ENCODE data around the gene DMAC2. TPM values are rescaled to one million over a fixed set of nuclear protein-coding genes. Genes with fewer than 3 reads are reported as not detected.

DMAC2 gene
- total and polyA plus RNA-seq, 2 of the 13 experiments (the other 11 are each of a cell fraction or from before 2014, with no cell fraction given), result 39.0 to 66.0 TPM

DNA sequence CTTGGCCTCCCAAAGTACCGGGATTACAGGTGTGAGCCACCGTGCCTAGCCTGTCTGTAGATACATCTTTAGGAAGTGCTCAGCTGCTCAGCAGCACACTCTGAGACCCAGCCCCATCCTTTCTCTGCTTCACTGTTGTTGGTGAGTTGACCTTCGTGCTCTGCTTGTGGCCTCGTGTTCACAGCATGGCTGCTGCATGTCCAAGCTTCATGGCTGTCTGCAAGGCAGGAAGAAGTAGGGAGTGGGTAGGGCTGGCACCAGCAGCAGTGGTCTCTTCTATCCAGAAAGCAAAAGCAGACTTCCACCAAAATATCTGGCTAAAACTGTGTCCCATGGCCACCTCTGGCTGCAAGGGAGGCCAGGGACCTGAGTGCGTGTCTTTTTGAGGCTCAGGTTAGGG is 26.8 kb downstream of the DMAC2 start (continued):
- TF ChIP-seq KDM5B (CRISPR knock-in tag; IDR thresholded peaks at IDR 0.05; ENCODE audit: borderline replicate concordance) (peak; percentile 44; the same call in 1 of the 2 replicates), CBX1 (IDR thresholded peaks at IDR 0.05; ENCODE audit: low read depth) (no peak), ZNF672 (CRISPR knock-in tag; IDR thresholded peaks at IDR 0.05) (no peak), ZNF44 (CRISPR knock-in tag; IDR thresholded peaks at IDR 0.05) (no peak), ZNF652 (CRISPR knock-in tag; IDR thresholded peaks at IDR 0.05; ENCODE audit: borderline replicate concordance, low read depth) (no peak), ZNF264 (CRISPR knock-in tag; IDR thresholded peaks at IDR 0.05) (no peak), ZZZ3 (CRISPR knock-in tag; IDR thresholded peaks at IDR 0.05; ENCODE audit: borderline replicate concordance) (no peak)
- TF ChIP-seq, protein P1, sequence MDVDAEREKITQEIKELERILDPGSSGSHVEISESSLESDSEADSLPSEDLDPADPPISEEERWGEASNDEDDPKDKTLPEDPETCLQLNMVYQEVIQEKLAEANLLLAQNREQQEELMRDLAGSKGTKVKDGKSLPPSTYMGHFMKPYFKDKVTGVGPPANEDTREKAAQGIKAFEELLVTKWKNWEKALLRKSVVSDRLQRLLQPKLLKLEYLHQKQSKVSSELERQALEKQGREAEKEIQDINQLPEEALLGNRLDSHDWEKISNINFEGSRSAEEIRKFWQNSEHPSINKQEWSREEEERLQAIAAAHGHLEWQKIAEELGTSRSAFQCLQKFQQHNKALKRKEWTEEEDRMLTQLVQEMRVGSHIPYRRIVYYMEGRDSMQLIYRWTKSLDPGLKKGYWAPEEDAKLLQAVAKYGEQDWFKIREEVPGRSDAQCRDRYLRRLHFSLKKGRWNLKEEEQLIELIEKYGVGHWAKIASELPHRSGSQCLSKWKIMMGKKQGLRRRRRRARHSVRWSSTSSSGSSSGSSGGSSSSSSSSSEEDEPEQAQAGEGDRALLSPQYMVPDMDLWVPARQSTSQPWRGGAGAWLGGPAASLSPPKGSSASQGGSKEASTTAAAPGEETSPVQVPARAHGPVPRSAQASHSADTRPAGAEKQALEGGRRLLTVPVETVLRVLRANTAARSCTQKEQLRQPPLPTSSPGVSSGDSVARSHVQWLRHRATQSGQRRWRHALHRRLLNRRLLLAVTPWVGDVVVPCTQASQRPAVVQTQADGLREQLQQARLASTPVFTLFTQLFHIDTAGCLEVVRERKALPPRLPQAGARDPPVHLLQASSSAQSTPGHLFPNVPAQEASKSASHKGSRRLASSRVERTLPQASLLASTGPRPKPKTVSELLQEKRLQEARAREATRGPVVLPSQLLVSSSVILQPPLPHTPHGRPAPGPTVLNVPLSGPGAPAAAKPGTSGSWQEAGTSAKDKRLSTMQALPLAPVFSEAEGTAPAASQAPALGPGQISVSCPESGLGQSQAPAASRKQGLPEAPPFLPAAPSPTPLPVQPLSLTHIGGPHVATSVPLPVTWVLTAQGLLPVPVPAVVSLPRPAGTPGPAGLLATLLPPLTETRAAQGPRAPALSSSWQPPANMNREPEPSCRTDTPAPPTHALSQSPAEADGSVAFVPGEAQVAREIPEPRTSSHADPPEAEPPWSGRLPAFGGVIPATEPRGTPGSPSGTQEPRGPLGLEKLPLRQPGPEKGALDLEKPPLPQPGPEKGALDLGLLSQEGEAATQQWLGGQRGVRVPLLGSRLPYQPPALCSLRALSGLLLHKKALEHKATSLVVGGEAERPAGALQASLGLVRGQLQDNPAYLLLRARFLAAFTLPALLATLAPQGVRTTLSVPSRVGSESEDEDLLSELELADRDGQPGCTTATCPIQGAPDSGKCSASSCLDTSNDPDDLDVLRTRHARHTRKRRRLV (CRISPR knock-in tag; IDR thresholded peaks at IDR 0.05), result no peak
- TF ChIP-seq, protein P2, sequence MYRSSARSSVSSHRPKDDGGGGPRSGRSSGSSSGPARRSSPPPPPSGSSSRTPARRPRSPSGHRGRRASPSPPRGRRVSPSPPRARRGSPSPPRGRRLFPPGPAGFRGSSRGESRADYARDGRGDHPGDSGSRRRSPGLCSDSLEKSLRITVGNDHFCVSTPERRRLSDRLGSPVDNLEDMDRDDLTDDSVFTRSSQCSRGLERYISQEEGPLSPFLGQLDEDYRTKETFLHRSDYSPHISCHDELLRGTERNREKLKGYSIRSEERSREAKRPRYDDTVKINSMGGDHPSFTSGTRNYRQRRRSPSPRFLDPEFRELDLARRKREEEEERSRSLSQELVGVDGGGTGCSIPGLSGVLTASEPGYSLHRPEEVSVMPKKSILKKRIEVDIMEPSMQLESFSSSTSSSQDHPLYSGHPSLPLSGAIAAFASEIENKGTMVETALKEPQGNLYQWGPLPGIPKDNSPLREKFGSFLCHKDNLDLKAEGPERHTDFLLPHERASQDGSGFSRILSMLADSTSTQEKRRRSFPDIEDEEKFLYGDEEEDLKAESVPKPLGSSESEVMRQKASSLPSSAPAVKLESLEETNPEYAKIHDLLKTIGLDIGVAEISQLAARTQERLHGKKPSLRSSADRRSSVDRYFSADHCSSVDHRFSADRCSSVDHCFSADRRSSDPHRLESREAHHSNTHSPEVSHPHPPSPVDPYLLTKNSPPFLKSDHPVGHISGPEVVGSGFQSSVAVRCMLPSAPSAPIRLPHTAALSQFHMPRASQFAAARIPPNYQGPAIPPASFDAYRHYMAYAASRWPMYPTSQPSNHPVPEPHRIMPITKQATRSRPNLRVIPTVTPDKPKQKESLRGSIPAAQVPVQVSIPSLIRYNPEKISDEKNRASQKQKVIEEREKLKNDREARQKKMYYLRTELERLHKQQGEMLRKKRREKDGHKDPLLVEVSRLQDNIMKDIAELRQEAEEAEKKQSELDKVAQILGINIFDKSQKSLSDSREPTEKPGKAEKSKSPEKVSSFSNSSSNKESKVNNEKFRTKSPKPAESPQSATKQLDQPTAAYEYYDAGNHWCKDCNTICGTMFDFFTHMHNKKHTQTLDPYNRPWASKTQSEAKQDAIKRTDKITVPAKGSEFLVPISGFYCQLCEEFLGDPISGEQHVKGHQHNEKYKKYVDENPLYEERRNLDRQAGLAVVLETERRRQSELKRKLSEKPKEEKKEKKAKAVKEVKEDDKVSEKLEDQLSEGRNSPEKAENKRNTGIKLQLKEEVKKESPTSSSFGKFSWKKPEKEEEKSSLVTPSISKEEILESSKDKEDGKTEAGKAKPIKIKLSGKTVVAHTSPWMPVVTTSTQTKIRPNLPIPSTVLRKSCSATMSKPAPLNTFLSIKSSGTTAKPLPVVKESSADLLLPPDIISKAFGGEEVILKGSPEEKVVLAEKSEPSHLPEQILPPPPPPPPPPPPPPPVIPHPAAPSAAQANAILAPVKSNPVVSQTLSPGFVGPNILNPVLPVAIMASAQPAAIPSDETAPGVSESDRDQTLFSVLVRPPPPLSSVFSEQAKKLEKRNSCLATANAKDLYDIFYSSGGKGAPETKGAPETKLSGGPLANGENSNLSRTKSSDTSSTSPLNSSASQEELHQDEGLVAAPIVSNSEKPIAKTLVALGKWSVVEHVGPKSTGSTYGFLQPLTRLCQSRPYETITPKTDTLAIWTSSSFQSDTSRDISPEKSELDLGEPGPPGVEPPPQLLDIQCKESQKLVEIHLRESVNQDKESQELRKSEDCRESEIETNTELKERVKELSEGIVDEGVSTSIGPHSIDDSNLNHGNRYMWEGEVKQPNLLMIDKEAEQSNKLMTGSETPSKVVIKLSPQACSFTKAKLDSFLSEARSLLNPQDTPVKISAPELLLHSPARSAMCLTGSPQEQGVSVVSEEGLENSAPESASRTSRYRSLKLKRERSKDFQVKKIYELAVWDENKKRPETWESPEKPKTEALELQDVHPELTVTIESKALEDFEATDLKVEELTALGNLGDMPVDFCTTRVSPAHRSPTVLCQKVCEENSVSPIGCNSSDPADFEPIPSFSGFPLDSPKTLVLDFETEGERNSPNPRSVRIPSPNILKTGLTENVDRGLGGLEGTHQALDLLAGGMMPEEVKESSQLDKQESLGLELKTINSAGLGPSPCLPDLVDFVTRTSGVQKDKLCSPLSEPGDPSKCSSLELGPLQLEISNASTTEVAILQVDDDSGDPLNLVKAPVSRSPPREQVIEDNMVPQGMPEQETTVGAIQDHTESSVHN (CRISPR knock-in tag; IDR thresholded peaks at IDR 0.05), result no peak
- TF ChIP-seq, protein P3, sequence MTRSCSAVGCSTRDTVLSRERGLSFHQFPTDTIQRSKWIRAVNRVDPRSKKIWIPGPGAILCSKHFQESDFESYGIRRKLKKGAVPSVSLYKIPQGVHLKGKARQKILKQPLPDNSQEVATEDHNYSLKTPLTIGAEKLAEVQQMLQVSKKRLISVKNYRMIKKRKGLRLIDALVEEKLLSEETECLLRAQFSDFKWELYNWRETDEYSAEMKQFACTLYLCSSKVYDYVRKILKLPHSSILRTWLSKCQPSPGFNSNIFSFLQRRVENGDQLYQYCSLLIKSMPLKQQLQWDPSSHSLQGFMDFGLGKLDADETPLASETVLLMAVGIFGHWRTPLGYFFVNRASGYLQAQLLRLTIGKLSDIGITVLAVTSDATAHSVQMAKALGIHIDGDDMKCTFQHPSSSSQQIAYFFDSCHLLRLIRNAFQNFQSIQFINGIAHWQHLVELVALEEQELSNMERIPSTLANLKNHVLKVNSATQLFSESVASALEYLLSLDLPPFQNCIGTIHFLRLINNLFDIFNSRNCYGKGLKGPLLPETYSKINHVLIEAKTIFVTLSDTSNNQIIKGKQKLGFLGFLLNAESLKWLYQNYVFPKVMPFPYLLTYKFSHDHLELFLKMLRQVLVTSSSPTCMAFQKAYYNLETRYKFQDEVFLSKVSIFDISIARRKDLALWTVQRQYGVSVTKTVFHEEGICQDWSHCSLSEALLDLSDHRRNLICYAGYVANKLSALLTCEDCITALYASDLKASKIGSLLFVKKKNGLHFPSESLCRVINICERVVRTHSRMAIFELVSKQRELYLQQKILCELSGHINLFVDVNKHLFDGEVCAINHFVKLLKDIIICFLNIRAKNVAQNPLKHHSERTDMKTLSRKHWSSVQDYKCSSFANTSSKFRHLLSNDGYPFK (CRISPR knock-in tag; IDR thresholded peaks at IDR 0.05; ENCODE audit: borderline replicate concordance), result no peak

All from HepG2 (cell line).